GM23248 (cell line): Measurements from ENCODE around the gene POMGNT2. TPM values are rescaled to one million over a fixed set of nuclear protein-coding genes. Genes with fewer than 3 reads are reported as not detected.

Source experiments
- DNase-seq: peaks from one replicate; pipeline ENCODE4 v3.0.0-alpha.2; 2015
- H2AFZ ChIP-seq: fragments of 200-600 bp; sonication (generic); 2 replicates; pipeline ENCODE4 v1.6.1; 2016; ENCODE audit warnings: antibody characterized with exemption
- H3F3A ChIP-seq: fragments of 200-600 bp; sonication (generic); 2 replicates; pipeline ENCODE4 v1.6.1; 2016; ENCODE audit warnings: mild to moderate bottlenecking, antibody characterized with exemption, mixed run types; ENCODE audit not compliant: insufficient read depth
- H3K27ac ChIP-seq: fragments of 200-600 bp; sonication (generic); 2 replicates; pipeline ENCODE4 v1.5.1; 2016; ENCODE audit warnings: mild to moderate bottlenecking
- H3K27me3 ChIP-seq: fragments of 200-600 bp; sonication (generic); replicated peaks from 2 replicates; pipeline ENCODE4 v1.6.1; 2016; ENCODE audit warnings: mild to moderate bottlenecking; ENCODE audit not compliant: insufficient read depth
- H3K36me3 ChIP-seq: fragments of 200-600 bp; sonication (generic); 2 replicates; pipeline ENCODE4 v1.6.1; 2016; ENCODE audit warnings: low read depth, mild to moderate bottlenecking
- H3K4me1 ChIP-seq: fragments of 200-600 bp; sonication (generic); 2 replicates; pipeline ENCODE4 v1.6.1; 2016; ENCODE audit warnings: mild to moderate bottlenecking; ENCODE audit not compliant: insufficient read depth
- H3K4me2 ChIP-seq: fragments of 200-600 bp; sonication (generic); one replicate; pipeline ENCODE4 v1.6.1; 2016; ENCODE audit warnings: mild to moderate bottlenecking; ENCODE audit not compliant: unreplicated experiment
- H3K4me3 ChIP-seq: fragments of 200-600 bp; sonication (generic); 2 replicates; pipeline ENCODE4 v1.5.1; 2016; ENCODE audit warnings: mild to moderate bottlenecking
- H3K79me2 ChIP-seq: fragments of 200-600 bp; sonication (generic); 2 replicates; pipeline ENCODE4 v1.6.1; 2016; ENCODE audit warnings: mild to moderate bottlenecking; ENCODE audit not compliant: insufficient read depth
- H3K9ac ChIP-seq: fragments of 200-600 bp; sonication (generic); 2 replicates; pipeline ENCODE4 v1.6.1; 2016; ENCODE audit warnings: mild to moderate bottlenecking
- H3K9me2 ChIP-seq: fragments of 200-600 bp; sonication (generic); 2 replicates; pipeline ENCODE4 v1.6.1; 2016; ENCODE audit warnings: mixed run types, mild to moderate bottlenecking, moderate library complexity; ENCODE audit not compliant: insufficient read depth
- H3K9me3 ChIP-seq: fragments of 200-600 bp; sonication (generic); one replicate; pipeline ENCODE4 v1.6.1; 2017; ENCODE audit warnings: low read depth
- H4K20me1 ChIP-seq: fragments of 200-600 bp; sonication (generic); 2 replicates; pipeline ENCODE4 v1.6.0; 2016; ENCODE audit not compliant: insufficient read depth
- EZH2 ChIP-seq: fragments of 200-600 bp; sonication (generic); IDR thresholded peaks from 2 replicates; pipeline ENCODE4 v1.6.1; 2018; ENCODE audit warnings: antibody characterized with exemption, mild to moderate bottlenecking; ENCODE audit not compliant: insufficient read depth, poor library complexity, severe bottlenecking
- EZH2phosphoT487 ChIP-seq: fragments of 200-600 bp; sonication (generic); IDR thresholded peaks from 2 replicates; pipeline ENCODE4 v1.6.1; 2018; ENCODE audit warnings: antibody characterized with exemption, moderate library complexity, mild to moderate bottlenecking, low read depth; ENCODE audit not compliant: insufficient read depth
- WGBS, 2 experiments: methylation state at CpG; one replicate each; pipeline ENCODE4 v1.1.6; 2015 to 2017; ENCODE audit warnings: low lambda C conversion rate in 2 of 2, low coverage in 1 of 2; ENCODE audit errors: missing lambda C conversion rate in 2 of 2; 5-methylcytosine and 5-hydroxymethylcytosine counted together
- in situ Hi-C: fragments of 300-500 bp; cut with MboI; formaldehyde crosslinking; loops from 2 replicates; pipeline ENCODE4 v1.15.0; 2020
- polyA plus RNA-seq: library from polyadenylated mRNA; unstranded; fragments of >200 nt; fragmentation: Nextera tagmentation; extraction: Ambion mirVana; gene quantifications from 2 replicates; pipeline ENCODE4 v1.2.1, GENCODE V29; 2016
- total RNA-seq: library from RNA; depleted of rRNA; stranded (reverse); fragments of >200 nt; shearing (Covaris generic); gene quantifications from 2 replicates; pipeline ENCODE4 v1.2.3, GENCODE V29; 2014

The POMGNT2 gene
- total and polyA plus RNA-seq, 2 experiments from 2014 or later = 10.6 to 11.6 TPM

- H3K9me2 ChIP-seq = no peaks in the 10 kb centered on the region
- no peak overlapping the region for H3K27ac ChIP-seq
- H3F3A ChIP-seq = no peaks in the 10 kb centered on the region
- peak overlapping the region; percentile 81; the same call in 1 of the 2 replicates for H3K9ac ChIP-seq
- no peaks in the 10 kb centered on the region for H3K36me3 ChIP-seq
- H4K20me1 ChIP-seq = no peaks in the 10 kb centered on the region
- H3K4me2 ChIP-seq = peak overlapping the region; percentile 93
- WGBS, 2 experiments = 31 to 34% methylated on average over 6 of the region's 6 CpGs
- in situ Hi-C loops = no loop called here
- no peaks in the 10 kb centered on the region for H3K79me2 ChIP-seq
- H3K9me3 ChIP-seq = no peaks in the 10 kb centered on the region
- no peaks in the 10 kb centered on the region for H3K27me3 ChIP-seq
- H3K4me3 ChIP-seq = peak overlapping the region; percentile 89
- H3K4me1 ChIP-seq = peaks cover 6% of the 10 kb centered on the region; the same call in 1 of the 2 replicates
- no peak for TF ChIP-seq EZH2
- TF ChIP-seq EZH2phosphoT487 = no peak
- no peak for DNase-seq
- peak overlapping the region; percentile 99 for H2AFZ ChIP-seq
Measured at GRCh38 chr3:43106293-43106628, 382 bp upstream of the POMGNT2 start.

GRCh38 chr3:43104660-43105595 is 951 bp downstream of the POMGNT2 start:
- Histone ChIP-seq H3F3A (no peaks in the 10 kb centered on the region), H3K27me3 (no peaks in the 10 kb centered on the region), H3K9ac (no peak overlapping the region), H4K20me1 (no peaks in the 10 kb centered on the region), H3K4me3 (peak overlapping the region; percentile 89), H3K27ac (no peak overlapping the region), H3K79me2 (no peaks in the 10 kb centered on the region), H3K36me3 (no peaks in the 10 kb centered on the region), H3K4me2 (peak overlapping the region; percentile 44), H3K9me3 (no peaks in the 10 kb centered on the region), H3K4me1 (peaks cover 6% of the 10 kb centered on the region; the same call in 1 of the 2 replicates), H2AFZ (peak overlapping the region; percentile 99), H3K9me2 (no peaks in the 10 kb centered on the region)
- 33 to 45% methylated on average over 23 to 32 of the region's 33 CpGs for WGBS, 2 experiments
- in situ Hi-C loops = no loop called here
- DNase-seq = peak; percentile 21
- TF ChIP-seq EZH2phosphoT487 = no peak
- TF ChIP-seq EZH2 = no peak

- Histone ChIP-seq H2AFZ (no peak overlapping the region), H3K27me3 (no peaks in the 10 kb centered on the region), H3K9me2 (no peaks in the 10 kb centered on the region), H3K4me1 (peaks cover 6% of the 10 kb centered on the region; the same call in 1 of the 2 replicates), H3F3A (no peaks in the 10 kb centered on the region), H3K4me3 (no peak overlapping the region), H3K9me3 (no peaks in the 10 kb centered on the region), H4K20me1 (no peaks in the 10 kb centered on the region), H3K4me2 (no peak overlapping the region), H3K79me2 (no peaks in the 10 kb centered on the region), H3K36me3 (no peaks in the 10 kb centered on the region), H3K27ac (no peak overlapping the region), H3K9ac (no peak overlapping the region)
- TF ChIP-seq EZH2phosphoT487 = no peak
- in situ Hi-C loops = no loop called here
- DNase-seq = no peak
- WGBS, 2 experiments = 73 to 80% methylated on average over 3 of the region's 3 CpGs
Measured at GRCh38 chr3:43104039-43104438, 1.8 kb downstream of the POMGNT2 start.

GRCh38 chr3:43102773-43103480 is 3.0 kb downstream of the POMGNT2 start:
- H3K4me1 ChIP-seq = peaks cover 6% of the 10 kb centered on the region; the same call in 1 of the 2 replicates
- H3K9me3 ChIP-seq = no peaks in the 10 kb centered on the region
- H4K20me1 ChIP-seq = no peaks in the 10 kb centered on the region
- no peak overlapping the region for H3K4me2 ChIP-seq
- WGBS, 2 experiments = 49 to 61% methylated on average over 2 of the region's 2 CpGs
- DNase-seq = no peak
- in situ Hi-C loops = no loop called here
- TF ChIP-seq EZH2phosphoT487 (no peak), EZH2 (no peak)
- no peaks in the 10 kb centered on the region for H3F3A ChIP-seq
- no peak overlapping the region for H3K4me3 ChIP-seq
- no peaks in the 10 kb centered on the region for H3K36me3 ChIP-seq
- no peak overlapping the region for H3K9ac ChIP-seq
- no peaks in the 10 kb centered on the region for H3K9me2 ChIP-seq
- H3K27me3 ChIP-seq = no peaks in the 10 kb centered on the region
- H2AFZ ChIP-seq = no peak overlapping the region
- H3K27ac ChIP-seq = no peak overlapping the region
- no peaks in the 10 kb centered on the region for H3K79me2 ChIP-seq
